Measurements from ENCODE around the gene ARHGAP22.

- TF ChIP-seq CTCF (IDR thresholded peaks at IDR 0.05), result no peak
- TF ChIP-seq POLR2A (IDR thresholded peaks at IDR 0.05), result no peak
These were observed 15.6 kb downstream of the ARHGAP22 start for GRCh38 chr10:48589266-48589665.

Measured in heart left ventricle (tissue), 13 donors.